Endometrial microvascular endothelial cells (primary cell): Measurements from ENCODE around the gene ZNRF1. TPM values are rescaled to one million over a fixed set of nuclear protein-coding genes. Genes with fewer than 3 reads are reported as not detected.
"Not testable (repeated sequence)": the region's sequence is repeated elsewhere in the genome, so short reads cannot be mapped to it uniquely, and the experiment has no call there.

Experiments
- in situ Hi-C: cut with HindIII; loops from 2 replicates; pipeline ENCODE4 v1.10.0; 2017; ENCODE audit warnings: low sequenced_read_pairs, low pct_unique_long_range_greater_than_20kb; ENCODE audit errors: inconsistent ontology term
- total RNA-seq: library from RNA; depleted of rRNA; stranded (reverse); fragments of >200 nt; gene quantifications from one replicate; pipeline ENCODE4 v1.2.3, GENCODE V29; 2015; ENCODE audit errors: inconsistent ontology term

Gene ZNRF1
- total RNA-seq, 1 donor from 2014 or later = 16.5 TPM

DNA sequence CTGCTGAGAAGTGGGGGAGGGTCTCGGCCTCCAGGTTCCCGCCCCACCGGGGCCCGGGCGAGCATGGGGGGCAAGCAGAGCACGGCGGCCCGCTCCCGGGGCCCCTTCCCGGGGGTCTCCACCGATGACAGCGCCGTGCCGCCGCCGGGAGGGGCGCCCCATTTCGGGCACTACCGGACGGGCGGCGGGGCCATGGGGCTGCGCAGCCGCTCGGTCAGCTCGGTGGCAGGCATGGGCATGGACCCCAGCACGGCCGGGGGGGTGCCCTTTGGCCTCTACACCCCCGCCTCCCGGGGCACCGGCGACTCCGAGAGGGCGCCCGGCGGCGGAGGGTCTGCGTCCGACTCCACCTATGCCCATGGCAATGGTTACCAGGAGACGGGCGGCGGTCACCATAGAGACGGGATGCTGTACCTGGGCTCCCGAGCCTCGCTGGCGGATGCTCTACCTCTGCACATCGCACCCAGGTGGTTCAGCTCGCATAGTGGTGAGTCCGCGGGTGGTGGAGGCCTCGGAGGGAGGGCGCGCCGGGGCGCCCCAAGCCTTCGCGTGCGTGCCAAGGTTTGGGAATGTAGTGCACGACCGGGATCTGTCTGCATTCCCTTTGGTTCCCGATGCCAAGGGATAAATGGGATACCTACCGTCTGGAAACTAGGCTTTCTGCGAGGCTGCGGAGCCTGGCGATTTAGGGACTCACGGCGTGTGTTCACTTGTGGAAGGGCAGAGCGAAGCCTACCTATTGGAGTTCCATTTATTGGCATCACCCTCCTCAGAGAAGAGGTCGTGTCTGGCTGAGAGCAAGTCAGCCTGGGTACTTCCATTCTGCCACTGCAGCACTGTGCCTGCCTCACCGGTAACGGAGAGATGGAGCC lies 1.0 kb downstream of the ZNRF1 start:
- in situ Hi-C loops = no loop called here

DNA sequence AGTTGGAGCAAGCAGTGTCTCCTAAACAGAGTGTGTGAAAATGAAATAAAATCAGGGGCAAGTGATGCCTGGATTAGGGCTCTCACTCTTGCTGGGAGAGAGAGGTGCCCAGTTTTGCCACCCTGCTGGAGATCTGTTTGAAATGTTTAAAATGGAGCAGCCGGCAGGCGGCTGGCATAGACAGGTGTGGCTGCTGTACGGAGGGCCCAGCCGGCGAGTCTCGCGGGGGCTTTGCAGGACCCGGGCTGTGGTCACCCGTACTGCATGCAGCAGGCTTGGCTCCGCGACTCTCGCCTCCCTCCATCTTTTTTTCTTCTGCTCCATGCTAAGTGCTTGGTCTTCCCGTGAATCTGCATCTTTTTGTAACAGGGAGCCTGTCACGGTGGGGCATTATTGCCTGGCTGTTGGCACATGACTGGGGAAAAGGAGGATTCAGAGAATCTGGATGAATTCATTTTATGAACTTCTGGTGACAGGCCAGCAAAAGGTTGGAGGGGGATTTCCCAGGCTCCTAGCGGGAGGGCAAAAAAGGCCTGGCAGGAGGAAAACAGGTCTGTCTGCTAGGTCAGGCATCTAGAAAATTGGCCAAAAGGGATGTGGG lies 1.8 kb downstream of the ZNRF1 start:
- in situ Hi-C loops = no loop called here

DNA sequence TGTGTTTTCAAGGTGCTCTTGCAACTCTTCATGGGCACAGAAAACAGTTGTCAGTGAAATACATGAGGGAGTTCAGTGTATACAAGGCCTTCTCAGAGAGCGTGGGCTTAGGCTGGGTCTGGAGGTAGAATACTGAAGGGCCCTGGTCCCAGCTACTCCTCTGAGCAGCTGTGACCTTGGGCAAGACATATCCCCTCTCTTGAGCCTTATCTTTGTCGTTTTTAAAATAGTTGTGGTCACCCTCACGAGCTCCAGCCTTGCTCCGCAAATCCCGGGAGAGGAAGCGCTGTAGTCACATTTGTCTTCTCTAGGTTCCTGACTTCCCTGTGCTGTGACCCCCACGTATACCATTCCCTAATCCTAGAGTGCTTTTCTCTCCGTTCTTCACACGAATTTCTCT lies 3.6 kb downstream of the ZNRF1 start:
- in situ Hi-C loops = no loop called here

DNA sequence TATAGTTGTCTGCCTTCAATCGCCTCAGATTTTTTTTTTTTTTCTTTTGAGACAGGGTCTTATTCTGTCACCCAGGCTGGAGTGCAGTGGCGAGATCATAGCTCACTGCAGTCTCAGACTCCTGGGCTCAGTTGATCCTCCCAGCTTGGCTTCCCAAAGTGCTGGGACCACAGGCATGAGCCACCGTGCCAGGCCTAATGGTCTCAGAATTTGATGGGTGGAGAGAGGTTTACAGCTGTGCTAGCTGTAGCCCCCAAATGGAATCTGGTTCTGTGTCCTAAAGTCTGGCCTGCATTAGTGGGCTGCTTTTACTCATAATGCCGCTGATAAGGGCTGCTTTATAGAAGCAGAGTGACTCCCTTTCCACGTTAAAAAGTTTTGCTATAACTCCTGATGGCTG lies 5.1 kb downstream of the ZNRF1 start:
- in situ Hi-C loops = no loop called here

DNA sequence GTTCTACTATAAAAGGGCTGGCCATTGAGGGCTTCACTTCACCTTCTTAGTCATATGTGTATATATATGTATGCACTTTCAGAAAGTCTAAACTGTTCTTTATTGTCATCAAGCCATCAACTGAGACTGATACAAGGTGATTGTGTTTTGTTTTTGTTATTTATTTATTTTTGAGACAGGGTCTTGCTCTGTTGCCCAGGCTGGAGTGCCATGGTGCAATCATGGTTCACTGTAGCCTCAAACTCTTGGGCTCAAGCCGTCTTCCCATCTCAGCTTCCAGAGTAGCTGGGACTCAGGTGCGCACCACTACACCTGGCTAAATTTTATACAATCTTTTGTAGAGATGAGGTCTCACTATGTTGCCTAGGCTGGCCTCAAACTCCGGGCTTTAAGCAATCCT lies 5.6 kb downstream of the ZNRF1 start:
- in situ Hi-C loops = no loop called here

DNA sequence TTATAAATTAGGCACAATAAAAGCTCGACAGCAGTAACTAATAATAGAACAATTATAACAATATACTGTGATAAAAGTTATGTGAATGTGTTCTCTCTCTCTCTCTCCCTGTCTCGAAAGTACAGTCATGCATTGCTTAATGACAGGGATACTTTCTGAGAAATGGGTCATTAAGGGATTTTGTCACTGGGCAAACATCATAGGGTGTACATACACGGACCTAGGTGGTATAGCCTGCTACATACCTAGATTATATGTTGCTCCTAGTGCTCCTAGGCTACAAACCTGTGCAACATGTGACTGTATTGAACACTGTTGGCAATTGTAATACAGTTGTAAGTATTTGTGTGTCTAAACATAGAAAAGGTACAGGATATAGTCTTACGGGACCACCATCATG lies 6.9 kb downstream of the ZNRF1 start:
- in situ Hi-C loops = no loop called here

DNA sequence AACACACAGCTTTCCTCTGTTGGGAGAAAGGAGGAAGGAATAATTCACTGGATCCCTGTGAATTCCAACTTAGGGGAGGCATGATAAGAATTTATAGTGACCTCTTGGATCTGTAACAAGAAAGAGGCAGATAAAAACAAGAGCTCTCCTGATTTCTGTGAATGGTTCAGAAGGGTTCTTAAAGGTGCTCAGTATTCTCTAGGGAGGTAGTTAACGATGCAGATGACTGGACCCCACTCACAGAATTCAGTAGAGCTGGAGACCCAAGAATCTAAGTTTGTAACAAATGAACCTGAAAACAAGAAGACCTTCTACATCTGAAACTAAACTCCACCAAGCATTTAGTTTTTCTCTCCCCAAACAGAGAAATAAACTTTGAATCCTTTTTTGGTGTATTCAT lies 8.6 kb downstream of the ZNRF1 start:
- in situ Hi-C loops = no loop called here

DNA sequence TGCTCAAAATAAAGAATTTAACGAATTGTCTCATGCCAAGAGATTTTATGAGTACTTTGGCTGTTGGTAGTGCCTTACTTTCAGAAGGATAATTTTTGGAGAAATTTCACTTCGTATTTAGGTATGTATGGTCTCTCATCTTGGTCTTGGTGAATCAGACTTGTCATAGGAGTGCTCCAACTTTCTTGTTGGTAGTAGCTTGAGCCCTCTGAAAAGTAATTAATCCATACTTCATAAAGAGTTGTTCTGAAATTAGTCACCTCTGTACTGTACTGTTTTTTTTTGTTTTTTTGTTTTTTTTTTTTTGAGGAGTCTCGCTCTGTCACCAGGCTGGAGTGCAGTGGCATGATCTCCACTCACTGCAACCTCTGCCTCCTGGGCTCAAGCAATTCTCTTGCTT lies 11.6 kb downstream of the ZNRF1 start:
- in situ Hi-C loops = no loop called here

DNA sequence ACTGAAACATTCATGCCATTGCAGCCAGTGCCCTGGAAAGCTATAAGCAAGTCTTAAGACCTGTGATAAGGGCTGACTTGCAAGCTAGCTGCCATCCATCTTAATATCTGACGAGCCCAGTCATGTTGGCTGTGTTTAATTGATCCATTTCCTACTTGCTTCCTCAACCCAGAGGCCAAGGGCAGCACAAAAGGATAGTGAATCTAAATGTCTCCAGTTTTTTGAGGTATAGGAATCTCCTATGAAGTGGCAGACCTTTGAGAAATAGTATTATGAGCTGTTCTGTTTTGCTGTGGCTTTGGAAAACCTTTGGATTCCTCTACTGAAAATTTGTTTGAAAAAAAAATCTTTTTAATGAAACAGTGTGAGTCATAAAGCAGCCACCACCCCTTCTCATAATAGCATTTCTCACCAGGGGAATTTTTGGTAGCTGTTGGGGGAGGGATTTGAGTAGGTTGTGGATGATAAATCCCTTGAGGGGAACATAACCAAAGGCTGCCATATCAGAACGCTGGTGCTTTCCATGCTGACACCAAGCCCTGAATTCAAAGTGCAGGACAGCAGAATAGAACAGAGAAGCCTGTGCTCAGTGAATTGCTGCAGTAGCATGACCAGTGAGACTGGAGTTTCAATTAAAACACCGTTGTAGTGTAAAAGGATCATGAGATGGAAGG lies 12.9 kb downstream of the ZNRF1 start:
- in situ Hi-C loops = no loop called here

DNA sequence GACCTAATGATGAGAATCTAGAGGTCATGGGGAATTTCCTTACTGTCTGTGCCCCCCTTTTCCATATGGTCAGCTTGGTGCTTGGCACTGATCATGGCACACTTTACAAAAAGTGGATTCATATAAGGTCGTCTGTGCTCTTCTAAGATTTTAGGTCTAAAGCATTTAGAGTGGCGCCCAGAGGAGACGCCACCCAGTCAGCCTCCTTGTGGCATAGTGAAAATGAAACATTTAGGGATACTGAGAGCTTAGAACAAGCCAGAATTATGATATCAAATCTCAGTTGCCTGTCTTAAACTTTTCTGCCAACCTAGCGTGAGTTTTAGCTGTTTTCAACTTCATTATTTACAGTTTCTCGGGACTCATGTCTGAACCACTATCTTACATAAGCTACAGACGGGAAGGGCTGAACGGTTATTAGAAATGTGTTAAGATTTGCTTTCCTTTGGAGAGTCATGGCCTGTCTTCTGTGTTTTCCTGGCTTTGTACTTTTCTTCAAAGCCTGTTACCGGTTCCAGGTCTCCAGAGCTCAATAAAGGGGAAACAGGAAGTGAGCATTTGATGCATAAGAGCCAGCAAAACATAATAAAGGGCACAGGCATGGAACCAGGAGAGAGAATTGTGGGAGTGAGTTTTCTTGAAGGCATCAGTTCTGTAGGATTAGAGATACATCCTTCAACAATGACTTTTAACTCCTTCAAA lies 13.7 kb downstream of the ZNRF1 start:
- in situ Hi-C loops = no loop called here

DNA sequence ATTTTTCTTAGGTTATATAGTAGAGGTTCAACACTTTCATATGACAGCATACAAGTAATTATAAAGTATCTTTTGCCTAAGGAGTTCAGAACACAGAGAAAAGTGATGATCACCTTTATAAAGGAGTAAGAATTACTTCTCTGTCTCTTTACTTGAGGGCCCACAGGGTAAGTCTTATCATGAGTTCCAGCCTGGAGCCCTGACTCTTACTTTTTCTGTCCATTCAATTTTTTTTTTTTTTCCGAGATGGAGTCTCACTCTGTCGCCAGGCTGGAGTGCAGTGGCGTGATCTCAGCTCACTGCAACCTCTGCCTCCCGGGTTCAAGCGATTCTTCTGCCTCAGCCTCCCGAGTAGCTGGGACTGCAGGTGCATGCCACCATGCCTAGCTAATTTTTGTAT lies 14.3 kb downstream of the ZNRF1 start:
- in situ Hi-C loops = not testable (repeated sequence)

DNA sequence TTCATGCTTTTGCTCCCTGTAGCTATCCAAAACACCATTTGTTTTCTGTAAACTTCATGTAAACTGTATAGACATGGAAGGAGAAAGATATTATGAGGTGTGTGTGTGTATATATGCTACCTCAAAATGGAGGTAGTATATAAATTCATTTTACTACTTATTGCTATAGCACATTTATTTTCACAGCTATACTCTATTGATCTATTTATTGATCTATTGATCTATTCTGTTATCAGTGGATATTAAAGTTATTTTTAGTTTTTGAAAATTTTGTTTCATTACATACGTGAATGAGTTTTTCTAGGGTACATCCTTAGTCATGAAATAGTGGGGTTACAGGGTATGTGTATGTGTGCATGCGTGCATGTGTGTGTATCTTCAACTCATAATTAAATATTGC lies 15.5 kb downstream of the ZNRF1 start:
- in situ Hi-C loops = no loop called here

DNA sequence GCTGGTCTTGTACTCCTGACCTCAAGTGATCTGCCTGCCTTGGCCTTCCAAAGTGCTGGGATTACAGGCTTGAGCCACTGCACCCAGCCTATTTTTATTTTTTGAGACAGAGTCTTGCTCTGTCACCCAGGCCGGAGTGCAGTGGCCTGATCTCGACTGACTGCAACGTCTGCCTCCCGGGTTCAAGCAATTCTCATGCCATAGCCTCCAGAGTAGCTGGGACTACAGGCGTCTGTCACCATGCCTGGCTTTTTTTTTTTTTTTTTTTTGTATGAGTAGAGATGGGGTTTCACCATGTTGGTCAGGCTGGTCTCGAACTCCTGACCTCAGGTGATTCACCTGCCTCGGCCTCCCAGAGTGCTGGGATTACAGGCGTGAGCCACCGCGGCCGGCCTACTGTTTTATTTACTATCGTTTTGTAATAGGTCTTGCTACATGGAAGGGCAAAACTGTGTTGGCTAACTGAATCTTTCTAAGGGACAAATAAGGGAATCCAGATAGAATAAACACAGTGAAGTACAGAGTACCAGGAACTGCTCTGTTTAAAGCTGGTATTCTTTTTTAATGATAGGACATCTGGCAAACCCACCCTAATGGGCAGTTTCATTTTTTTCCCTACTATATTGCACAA lies 17.7 kb downstream of the ZNRF1 start:
- in situ Hi-C loops = not testable (repeated sequence)

DNA sequence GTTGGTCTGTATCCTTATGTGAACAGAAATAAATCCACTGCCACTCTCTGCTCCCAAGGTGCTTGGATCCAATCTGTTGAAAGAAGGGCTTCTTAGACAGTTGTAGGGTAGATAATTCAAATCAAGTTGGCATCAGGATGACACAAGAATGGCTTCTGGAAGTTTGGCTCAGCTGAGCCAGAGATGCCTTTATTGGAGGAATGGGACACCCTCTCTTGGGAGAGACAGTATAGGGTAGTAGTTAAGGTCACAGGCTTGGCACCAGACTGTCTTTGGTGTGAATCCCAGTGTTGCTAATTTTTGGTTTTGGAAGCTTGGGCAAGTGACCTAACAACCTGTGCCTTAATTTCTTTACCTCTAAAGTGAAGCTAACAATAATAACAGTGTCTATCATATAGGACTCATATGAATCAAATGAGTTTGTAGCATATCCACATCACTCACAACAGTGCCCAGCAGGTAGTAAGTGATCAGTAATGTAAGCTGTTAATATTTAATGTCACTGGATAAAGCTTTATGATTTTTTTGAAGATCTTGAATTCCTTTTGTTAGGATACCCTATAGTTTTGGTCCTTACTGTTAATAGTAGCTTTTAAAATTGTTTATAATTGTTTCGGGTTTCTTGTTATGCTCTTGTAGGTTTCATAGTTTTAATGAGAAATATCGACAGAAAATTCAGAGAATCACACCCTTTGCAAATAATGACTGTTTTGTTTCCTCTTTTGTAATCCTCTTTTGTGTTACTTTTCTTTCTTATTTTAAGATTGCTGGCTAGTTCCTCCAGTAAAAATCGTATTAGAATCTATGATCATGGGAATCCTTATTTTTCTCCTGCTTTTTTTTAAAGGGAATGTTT lies 19.1 kb downstream of the ZNRF1 start:
- in situ Hi-C loops = no loop called here

DNA sequence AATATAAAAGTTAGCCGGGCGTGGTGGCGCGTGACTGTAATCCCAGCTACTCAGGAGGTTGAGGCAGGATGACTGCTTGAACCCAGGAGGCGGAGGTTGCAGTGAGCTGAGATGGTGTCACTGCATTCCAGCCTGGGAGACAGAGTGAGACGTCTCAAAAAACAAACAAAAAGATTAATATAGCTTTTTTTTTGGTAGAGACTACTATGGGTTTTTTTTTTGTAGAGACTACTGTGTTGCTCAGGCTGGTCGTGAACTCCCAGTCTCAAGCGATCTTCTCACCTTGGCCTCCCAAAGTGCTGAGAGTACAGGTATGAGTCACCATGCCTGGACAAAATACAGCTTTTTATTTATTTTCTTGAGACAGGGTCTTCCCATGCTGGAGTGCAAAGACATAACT lies 20.2 kb downstream of the ZNRF1 start:
- in situ Hi-C loops = no loop called here

DNA sequence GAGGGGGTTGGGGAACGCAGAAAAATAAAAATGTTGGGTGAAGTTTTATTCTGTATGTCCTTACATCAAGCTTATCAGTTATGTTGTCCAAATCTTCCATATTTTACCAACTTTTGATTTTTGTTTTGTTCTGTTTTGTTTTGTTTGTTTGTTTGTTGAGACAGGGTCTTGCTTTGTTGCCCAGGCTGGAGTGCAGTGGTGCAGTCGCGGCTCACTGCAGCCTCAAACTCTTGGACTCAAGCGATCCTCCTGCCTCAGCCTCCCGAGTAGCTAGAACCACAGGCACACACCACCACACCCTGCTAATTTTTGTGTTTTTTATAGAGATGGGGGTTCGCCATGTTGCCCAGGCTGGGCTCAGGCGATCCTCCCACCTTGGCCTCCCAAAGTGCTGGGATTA lies 20.8 kb downstream of the ZNRF1 start:
- in situ Hi-C loops = no loop called here

DNA sequence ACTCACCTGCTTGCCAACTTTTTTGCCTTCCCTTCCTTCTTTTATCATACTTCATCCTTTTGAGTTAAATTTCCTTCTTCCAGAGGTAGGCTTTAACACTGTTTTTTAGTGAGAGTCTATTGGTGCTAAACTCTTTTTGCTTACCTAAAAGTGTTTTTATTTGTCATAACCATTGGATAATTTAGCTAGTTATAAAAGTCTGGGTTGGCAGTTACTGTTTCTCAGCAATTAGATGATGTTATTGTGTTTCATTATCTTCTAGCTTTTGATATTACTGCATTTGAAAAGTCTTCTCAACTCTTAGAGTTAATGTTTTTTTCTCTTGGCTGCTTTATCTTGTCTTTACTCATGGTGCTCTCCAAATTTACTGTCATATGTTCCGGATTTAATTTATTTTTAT lies 22.6 kb downstream of the ZNRF1 start:
- in situ Hi-C loops = no loop called here

DNA sequence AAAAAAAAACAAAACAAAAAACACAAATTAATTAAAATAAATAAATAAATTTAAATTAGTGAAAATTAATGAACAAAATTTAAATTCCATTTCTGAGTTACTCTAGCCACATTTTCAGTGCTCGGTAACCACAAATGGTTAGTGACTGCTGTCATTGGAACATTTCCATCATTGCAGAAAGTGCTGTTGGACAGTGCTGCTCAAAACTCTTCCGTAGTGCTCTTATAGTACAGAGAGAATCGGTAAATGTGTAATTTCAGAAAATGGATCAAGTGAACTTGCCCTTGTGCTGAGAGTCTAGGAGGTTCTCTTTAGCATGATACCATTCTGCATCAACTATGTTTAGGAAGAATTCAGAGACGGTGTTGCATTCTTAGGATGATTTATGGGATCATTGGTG lies 23.7 kb downstream of the ZNRF1 start:
- in situ Hi-C loops = no loop called here
